ENCODE measurements around the gene CPPED1.

GRCh38 chr16:12793120-12793864, 10.4 kb downstream of the CPPED1 start:
- TF ChIP-seq POLR2A (IDR thresholded peaks at IDR 0.05) (no peak), CTCF (IDR thresholded peaks at IDR 0.05) (no peak)
